ENCODE results near the gene LRMDA.

Gene LRMDA

GRCh38 chr10:75650648-75651047 is 219.2 kb downstream of the LRMDA start:
- Histone ChIP-seq H3K4me2 (ENCODE audit: low read depth, low read length, poor library complexity, severe bottlenecking) (no peak overlapping the region), H3K9ac (ENCODE audit: low read length) (no peak overlapping the region), H3F3A (ENCODE audit: insufficient read depth) (no peaks in the 10 kb centered on the region), H3K9me3 (ENCODE audit: insufficient read depth, low read length) (no peaks in the 10 kb centered on the region), H3K9me2 (replicated peaks; ENCODE audit: insufficient read depth, low read length) (no peaks in the 10 kb centered on the region), H4K20me1 (ENCODE audit: low read depth, low read length) (no peaks in the 10 kb centered on the region), H3K27ac (ENCODE audit: low read depth, low read length) (no peak overlapping the region), H3K36me3 (ENCODE audit: low read length) (no peaks in the 10 kb centered on the region), H3K79me2 (ENCODE audit: insufficient read depth, low read length) (no peaks in the 10 kb centered on the region), H3K4me3 (ENCODE audit: insufficient read depth, low read length, poor library complexity, severe bottlenecking) (no peak overlapping the region), H2AFZ (ENCODE audit: low read depth, low read length, severe bottlenecking) (no peak overlapping the region), H3K27me3 (ENCODE audit: low read length) (no peaks in the 10 kb centered on the region)
- TF ChIP-seq EZH2phosphoT487 (conservative IDR thresholded peaks at IDR 0.05; ENCODE audit: low read length) = no peak
- TF ChIP-seq CTCF (IDR thresholded peaks at IDR 0.05; ENCODE audit: insufficient read depth, low read length, poor library complexity, severe bottlenecking) = no peak

- no peaks in the 10 kb centered on the region for H3K9me2 ChIP-seq (replicated peaks; ENCODE audit: insufficient read depth, low read length)
- H3K79me2 ChIP-seq (ENCODE audit: insufficient read depth, low read length) = no peaks in the 10 kb centered on the region
- H3K27me3 ChIP-seq (ENCODE audit: low read length) = no peaks in the 10 kb centered on the region
- no peak overlapping the region for H3K27ac ChIP-seq (ENCODE audit: low read depth, low read length)
- H2AFZ ChIP-seq (ENCODE audit: low read depth, low read length, severe bottlenecking) = no peak overlapping the region
- no peak overlapping the region for H3K9ac ChIP-seq (ENCODE audit: low read length)
- no peaks in the 10 kb centered on the region for H3F3A ChIP-seq (ENCODE audit: insufficient read depth)
- no peaks in the 10 kb centered on the region for H4K20me1 ChIP-seq (ENCODE audit: low read depth, low read length)
- H3K4me2 ChIP-seq (ENCODE audit: low read depth, low read length, poor library complexity, severe bottlenecking) = no peak overlapping the region
- TF ChIP-seq CTCF (IDR thresholded peaks at IDR 0.05; ENCODE audit: insufficient read depth, low read length, poor library complexity, severe bottlenecking) (no peak), EZH2phosphoT487 (conservative IDR thresholded peaks at IDR 0.05; ENCODE audit: low read length) (no peak)
- no peak overlapping the region for H3K4me3 ChIP-seq (ENCODE audit: insufficient read depth, low read length, poor library complexity, severe bottlenecking)
- H3K36me3 ChIP-seq (ENCODE audit: low read length) = no peaks in the 10 kb centered on the region
- no peaks in the 10 kb centered on the region for H3K9me3 ChIP-seq (ENCODE audit: insufficient read depth, low read length)
Observed at GRCh38 chr10:75651417-75651816, 220.0 kb downstream of the LRMDA start.

GRCh38 chr10:75652146-75652740 is 220.8 kb downstream of the LRMDA start:
- H3K4me3 ChIP-seq (ENCODE audit: insufficient read depth, low read length, poor library complexity, severe bottlenecking) = no peak overlapping the region
- H3K9ac ChIP-seq (ENCODE audit: low read length) = no peak overlapping the region
- no peak for TF ChIP-seq EZH2phosphoT487 (conservative IDR thresholded peaks at IDR 0.05; ENCODE audit: low read length)
- no peak for TF ChIP-seq CTCF (IDR thresholded peaks at IDR 0.05; ENCODE audit: insufficient read depth, low read length, poor library complexity, severe bottlenecking)
- no peaks in the 10 kb centered on the region for H4K20me1 ChIP-seq (ENCODE audit: low read depth, low read length)
- H3K36me3 ChIP-seq (ENCODE audit: low read length) = no peaks in the 10 kb centered on the region
- no peak overlapping the region for H3K27ac ChIP-seq (ENCODE audit: low read depth, low read length)
- no peaks in the 10 kb centered on the region for H3K79me2 ChIP-seq (ENCODE audit: insufficient read depth, low read length)
- no peaks in the 10 kb centered on the region for H3F3A ChIP-seq (ENCODE audit: insufficient read depth)
- no peak overlapping the region for H2AFZ ChIP-seq (ENCODE audit: low read depth, low read length, severe bottlenecking)
- no peaks in the 10 kb centered on the region for H3K9me2 ChIP-seq (replicated peaks; ENCODE audit: insufficient read depth, low read length)
- no peaks in the 10 kb centered on the region for H3K9me3 ChIP-seq (ENCODE audit: insufficient read depth, low read length)
- no peaks in the 10 kb centered on the region for H3K27me3 ChIP-seq (ENCODE audit: low read length)
- no peak overlapping the region for H3K4me2 ChIP-seq (ENCODE audit: low read depth, low read length, poor library complexity, severe bottlenecking)

Measured in SU-DHL-6 (cell line).